NCI-H2196 treated with DMSO at 0.1 percent for 48 hours (cell line): ENCODE measurements around the gene CEP97.
"Not testable (repeated sequence)": the region's sequence is repeated elsewhere in the genome, so short reads cannot be mapped to it uniquely, and the experiment has no call there.

Experiments
- DNase-seq: peaks from one replicate; lab custom pipeline; 2025; ENCODE audit not compliant: unreplicated experiment; lab: John Stamatoyannopoulos, UW

Gene CEP97

GRCh38 chr3:101702726-101703125 is 21.7 kb upstream of the CEP97 start:
- no peak for DNase-seq

DNA sequence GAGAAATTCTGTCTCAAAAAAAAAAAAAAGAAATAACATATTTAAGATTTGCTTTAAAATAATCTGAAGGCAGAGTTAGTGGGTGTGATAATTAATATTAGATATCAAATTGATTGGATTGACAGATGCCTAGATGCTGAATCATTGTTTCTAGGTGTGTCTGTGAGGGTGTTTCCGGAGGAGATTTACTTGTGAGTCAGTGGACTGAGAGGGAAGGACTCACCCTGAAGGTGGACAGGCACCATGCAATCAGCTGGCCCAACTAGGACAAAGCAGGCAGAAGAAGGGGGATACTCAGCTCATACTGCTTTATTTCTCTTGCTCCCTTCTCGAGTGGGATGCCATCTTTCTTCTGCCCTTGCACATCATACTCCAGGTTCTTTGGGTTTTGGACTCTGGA is 21.2 kb upstream of the CEP97 start:
- DNase-seq, result no peak

DNA sequence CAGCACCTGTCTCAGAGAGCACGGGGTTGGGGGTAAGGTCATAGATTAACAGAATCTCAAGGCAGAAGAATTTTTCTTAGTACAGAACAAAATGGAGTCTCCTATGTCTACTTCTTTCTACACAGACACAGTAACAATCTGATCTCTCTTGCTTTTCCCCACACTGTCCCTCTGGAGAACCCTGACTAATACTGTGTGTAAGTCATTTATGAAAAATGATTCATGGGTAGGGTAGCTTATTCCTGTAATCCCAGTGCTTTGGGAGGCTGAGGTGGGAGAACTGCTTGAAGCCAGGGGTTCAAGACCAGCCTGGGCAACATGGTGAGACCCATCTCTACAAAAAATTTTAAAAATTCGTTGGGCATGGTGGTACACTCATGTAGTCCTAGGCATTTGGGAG is 19.8 kb upstream of the CEP97 start:
- not testable (repeated sequence) for DNase-seq

DNA sequence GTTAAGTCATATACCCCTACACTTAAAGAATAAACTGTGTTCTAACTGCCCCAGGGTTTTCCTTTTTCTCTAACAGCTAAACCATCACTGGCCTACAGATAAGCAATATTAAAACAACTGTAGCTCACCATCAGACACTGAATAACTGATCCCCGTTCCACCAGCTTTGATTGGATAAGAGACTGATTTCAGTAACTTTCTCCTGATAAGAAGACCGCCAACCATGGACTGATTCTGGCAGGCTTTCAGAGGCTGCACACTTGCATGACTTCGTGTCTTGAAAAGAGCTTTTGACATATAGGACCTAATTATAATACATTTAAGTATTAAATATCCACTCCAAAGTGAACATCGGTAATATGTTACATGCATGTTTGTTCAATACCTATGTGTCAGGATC is 15.3 kb upstream of the CEP97 start:
- DNase-seq, result no peak

- DNase-seq, result no peak
Observed at GRCh38 chr3:101718455-101718854, 6.0 kb upstream of the CEP97 start.

GRCh38 chr3:101719604-101720185 is 4.7 kb upstream of the CEP97 start:
- no peak for DNase-seq

GRCh38 chr3:101720851-101721840 is 3.3 kb upstream of the CEP97 start:
- no peak for DNase-seq

DNA sequence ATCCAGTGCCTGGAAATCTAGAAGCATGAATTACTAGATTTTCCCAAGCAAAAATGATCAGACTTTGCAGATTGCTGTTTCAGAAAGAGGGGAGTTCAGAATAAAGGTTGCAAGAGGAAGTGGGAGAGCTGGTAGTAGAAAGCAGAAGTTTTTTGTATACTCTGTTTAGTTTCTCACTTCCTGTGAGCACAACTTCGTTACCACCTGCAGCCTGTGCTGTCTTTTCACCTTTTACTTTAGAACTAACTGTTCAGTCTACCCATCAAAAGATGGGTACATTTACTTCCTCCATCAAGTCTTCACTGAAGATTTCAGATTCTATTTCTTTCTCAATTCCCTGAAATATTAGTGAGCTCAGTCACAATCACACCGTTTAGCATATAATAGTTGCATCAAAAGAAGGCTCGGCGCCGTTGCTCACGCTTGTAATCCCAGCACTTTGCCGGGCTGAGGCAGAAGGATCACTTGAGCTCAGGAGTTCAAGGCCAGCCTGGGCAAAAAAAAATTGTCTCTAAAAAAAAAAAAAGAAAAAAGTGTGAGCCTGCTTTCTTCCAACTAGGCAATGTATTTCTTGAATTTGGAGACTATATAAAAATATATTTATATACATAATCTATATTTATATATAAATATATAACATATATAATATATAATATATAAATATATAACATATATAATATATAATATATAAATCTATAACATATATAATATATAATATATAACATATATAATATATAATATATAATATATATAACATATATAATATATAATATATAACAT is 1.8 kb upstream of the CEP97 start:
- DNase-seq, result no peak

DNA sequence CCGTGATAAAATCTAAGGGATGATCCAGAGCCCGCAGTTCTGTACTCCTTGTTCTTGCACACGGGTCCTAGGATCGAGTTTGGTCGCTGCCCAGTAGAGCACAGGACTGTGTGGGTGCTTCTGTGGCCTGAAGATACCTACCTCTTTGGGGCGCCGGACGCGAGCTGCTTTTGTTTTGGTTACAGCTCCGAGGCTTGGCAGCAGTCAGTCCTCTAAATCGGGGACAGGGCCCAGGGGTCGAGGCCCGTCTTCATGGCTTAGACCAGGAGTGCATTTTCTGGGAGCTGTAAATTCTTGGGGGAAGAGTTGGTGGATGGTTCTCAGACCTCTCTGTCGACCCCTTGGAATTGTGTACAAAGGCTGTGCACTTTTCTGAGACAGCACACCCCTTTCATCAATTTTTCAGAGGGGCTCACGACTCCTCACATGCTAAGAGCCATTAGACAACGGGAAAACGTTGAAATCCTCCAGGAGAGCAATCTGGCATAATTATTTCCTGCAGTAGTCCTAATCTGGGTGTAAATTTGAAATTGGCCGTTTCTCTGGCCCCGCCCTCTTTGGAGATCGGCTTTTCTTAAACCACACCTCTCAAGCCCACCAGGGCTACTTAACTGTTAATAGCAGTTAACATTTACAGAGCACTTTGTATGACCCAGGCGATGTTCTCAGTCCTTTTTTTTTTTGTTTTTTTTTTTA is 928 bp downstream of the CEP97 start:
- DNase-seq, result peak; percentile 22

DNA sequence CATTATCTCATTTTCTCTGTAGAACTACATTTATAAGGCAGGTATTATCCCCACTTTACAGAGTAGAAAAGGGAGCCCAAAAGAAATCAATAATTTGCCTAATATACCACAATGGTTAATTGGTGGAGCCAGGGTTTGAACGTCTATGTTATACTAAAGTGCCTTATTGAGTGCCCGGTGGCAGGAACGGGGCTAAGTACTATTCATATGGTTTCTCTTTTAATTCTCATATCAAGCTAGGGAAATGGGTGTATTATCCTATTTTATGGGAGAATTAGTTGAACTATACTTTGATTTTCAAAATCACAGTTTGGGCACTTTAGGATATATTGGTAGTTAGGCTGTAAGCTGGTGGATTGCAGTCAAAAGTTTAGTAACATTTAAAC is 1.5 kb downstream of the CEP97 start:
- no peak for DNase-seq

GRCh38 chr3:101729586-101729985 is 5.2 kb downstream of the CEP97 start:
- no peak for DNase-seq

- DNase-seq, result no peak
Observed at GRCh38 chr3:101730839-101731238, 6.4 kb downstream of the CEP97 start.

- DNase-seq, result no peak
Observed at GRCh38 chr3:101732240-101732641, 7.8 kb downstream of the CEP97 start.

DNA sequence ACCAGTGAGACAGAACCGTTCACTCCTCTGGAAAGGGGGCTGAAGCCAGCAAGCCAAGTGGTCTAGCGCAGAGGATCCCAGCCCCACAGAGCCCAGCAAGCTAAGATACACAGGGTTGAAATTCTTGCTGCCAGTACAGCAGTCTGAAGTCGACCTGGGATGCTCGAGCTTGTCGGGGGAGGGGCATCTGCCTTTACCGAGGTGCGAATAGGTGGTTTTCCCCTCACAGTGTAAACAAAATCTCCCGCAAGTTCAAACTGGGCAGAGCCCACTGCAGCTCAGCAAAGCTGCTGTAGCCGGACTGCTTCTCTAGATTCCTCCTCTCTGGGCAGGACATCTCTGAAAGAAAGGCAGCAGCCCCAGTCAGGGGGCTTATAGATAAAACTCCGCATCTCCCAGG is 11.4 kb downstream of the CEP97 start:
- no peak for DNase-seq

GRCh38 chr3:101741914-101742313 is 17.5 kb downstream of the CEP97 start:
- not testable (repeated sequence) for DNase-seq

DNA sequence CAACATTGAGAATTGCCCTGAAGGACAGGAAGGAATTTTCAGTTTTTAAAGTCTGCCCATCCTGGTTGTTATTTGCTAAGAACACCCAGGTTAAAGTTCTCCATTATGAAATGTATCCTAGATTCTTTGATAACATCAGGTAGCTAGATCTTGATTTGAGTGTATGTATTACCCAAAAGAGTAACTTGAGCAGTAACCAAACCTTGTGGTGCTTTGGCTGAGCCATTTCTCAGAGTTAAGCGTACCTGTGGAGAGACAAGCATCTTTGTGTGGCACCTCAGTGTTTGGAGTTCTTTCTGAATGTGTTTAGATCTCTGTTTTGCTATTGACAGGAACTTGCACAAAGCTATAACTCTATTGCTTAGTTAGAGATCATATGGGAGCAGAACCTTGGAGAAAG is 20.4 kb downstream of the CEP97 start:
- DNase-seq, result no peak

DNA sequence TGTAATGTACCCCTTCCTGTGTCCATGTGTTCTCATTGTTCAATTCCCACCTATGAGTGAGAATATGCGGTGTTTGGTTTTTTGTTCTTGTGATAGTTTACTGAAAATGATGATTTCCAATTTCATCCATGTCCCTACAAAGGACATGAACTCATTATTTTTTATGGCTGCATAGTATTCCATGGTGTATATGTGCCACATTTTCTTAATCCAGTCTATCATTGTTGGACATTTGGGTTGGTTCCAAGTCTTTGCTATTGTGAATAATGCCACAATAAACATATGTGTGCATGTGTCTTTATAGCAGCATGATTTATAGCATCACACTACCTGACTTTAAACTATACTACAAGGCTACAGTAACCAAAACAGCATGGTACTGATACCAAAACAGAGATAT is 21.5 kb downstream of the CEP97 start:
- not testable (repeated sequence) for DNase-seq

GRCh38 chr3:101753386-101754113 is 29.1 kb downstream of the CEP97 start:
- DNase-seq, result not testable (repeated sequence)

- no peak for DNase-seq
Observed at GRCh38 chr3:101758224-101758623, 33.8 kb downstream of the CEP97 start.

DNA sequence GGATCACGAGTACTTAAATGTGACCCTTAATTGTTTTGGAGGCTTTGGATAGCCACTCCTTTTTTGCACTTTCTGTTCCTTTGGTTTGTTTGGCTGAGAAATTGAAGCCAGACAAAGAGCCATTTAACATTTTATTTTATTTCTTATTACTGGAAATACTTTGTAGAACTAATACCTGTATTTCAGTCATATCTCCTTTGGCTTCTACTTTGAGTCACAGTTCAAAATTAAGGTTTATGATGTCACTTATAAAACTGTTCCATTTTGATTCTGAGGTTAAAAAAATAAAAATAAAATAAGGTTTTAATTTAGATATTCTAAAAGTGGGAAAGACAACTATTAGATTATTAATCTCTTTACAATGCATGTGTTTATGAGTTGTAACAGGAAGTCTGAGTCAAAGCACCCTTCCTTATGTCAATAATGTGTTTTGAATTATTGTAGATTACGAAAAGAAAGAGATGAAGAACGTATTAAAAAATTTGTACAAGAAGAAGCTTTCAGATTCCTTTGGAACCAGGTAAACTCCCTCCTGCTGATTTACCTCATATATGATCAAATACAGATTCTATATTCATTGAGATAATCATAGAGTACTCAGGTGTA is 37.7 kb downstream of the CEP97 start:
- no peak for DNase-seq
